ENCODE measurements around the gene GPC6.

- TF ChIP-seq, protein P1, sequence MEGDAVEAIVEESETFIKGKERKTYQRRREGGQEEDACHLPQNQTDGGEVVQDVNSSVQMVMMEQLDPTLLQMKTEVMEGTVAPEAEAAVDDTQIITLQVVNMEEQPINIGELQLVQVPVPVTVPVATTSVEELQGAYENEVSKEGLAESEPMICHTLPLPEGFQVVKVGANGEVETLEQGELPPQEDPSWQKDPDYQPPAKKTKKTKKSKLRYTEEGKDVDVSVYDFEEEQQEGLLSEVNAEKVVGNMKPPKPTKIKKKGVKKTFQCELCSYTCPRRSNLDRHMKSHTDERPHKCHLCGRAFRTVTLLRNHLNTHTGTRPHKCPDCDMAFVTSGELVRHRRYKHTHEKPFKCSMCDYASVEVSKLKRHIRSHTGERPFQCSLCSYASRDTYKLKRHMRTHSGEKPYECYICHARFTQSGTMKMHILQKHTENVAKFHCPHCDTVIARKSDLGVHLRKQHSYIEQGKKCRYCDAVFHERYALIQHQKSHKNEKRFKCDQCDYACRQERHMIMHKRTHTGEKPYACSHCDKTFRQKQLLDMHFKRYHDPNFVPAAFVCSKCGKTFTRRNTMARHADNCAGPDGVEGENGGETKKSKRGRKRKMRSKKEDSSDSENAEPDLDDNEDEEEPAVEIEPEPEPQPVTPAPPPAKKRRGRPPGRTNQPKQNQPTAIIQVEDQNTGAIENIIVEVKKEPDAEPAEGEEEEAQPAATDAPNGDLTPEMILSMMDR (IDR thresholded peaks at IDR 0.05; ENCODE audit: low read depth, low read length): no peak
- TF ChIP-seq POLR2A (IDR thresholded peaks at IDR 0.05; ENCODE audit: extremely low read depth, insufficient read length): no peak
These were observed 662.9 kb downstream of the GPC6 start for GRCh38 chr13:93889430-93889951.

All from NB4 (cell line).